Measurements from ENCODE around the gene ENG. TPM values are rescaled to one million over a fixed set of nuclear protein-coding genes. Genes with fewer than 3 reads are reported as not detected.

Gene ENG
- total RNA-seq, 3 donors from 2014 or later (not counting 1 experiment from before 2014, with no cell fraction given), result 8.5 to 13.6 (median 12.3) TPM

DNA sequence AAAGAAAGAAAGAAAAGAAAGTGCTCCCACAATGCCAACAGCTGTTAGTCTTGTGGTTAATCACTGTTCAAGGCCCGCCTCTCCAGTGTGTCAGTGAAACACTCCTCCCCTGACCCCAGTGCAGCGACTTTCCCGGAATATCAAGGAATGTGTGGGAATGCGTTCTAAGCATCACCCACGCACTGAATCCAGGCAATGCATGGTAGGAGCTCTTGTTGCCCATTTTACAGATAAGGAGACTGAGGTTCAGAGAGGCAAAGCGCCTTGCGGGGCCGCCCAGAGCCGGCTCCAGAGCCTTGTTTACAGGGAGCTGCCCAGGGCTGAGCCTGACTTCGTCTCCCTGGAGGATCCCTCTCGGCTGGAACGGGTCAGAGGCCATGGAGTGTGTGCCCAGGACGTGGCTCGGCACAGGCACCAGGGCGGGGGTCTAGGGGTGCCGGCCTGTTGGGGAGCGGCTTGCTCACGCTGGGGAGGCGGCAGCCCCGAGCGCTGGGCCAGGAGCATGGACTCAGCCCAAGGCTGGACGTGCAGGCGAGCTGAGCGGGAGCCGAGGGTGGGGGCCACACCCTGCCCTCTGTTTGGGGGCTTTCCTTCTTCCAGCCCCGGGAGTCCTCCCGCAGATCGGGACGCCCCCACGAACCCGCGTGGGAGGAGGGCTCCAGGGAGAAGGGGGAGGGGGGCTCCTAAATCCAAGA is 44.1 kb upstream of the ENG start:
- Mint-ChIP-seq H3K27me3 (ENCODE audit: low read depth in 2 of 2) (no peaks in the 10 kb centered on the region), H3K9me3 (no peaks in the 10 kb centered on the region), H3K27ac (peak overlapping the region; percentile 53 to 86), H3K4me3 (peak overlapping the region; percentile 93), H3K4me1 (peaks cover 27 to 59% of the 10 kb centered on the region in 2 donors), H3K36me3 (peaks cover 7% of the 10 kb centered on the region)
- intact Hi-C loops (cut with micrococcal nuclease), result no loop called here
- Histone ChIP-seq H3K4me1 (ENCODE audit: control insufficient read depth, insufficient read depth, low read length) (peaks cover 70% of the 10 kb centered on the region), H3K27ac (ENCODE audit: low read length) (peak overlapping the region; percentile 53), H3K27me3 (ENCODE audit: control insufficient read depth, insufficient read depth, low read length) (no peaks in the 10 kb centered on the region), H3K4me3 (ENCODE audit: low read length) (peak overlapping the region; percentile 95), H3K36me3 (ENCODE audit: control insufficient read depth, insufficient read depth, low read length) (peaks cover 30% of the 10 kb centered on the region), H3K9me3 (ENCODE audit: control insufficient read depth, insufficient read depth, low read length) (peaks cover 5% of the 10 kb centered on the region)
- 30% methylated on average over 32 of the region's 32 CpGs for WGBS (ENCODE audit: insufficient coverage)
- DNase-seq (peak in 1 of 2 donors; percentile 43), ATAC-seq (peak in 2 of 3 donors; percentile 7 to 19)
- TF ChIP-seq, protein P1, sequence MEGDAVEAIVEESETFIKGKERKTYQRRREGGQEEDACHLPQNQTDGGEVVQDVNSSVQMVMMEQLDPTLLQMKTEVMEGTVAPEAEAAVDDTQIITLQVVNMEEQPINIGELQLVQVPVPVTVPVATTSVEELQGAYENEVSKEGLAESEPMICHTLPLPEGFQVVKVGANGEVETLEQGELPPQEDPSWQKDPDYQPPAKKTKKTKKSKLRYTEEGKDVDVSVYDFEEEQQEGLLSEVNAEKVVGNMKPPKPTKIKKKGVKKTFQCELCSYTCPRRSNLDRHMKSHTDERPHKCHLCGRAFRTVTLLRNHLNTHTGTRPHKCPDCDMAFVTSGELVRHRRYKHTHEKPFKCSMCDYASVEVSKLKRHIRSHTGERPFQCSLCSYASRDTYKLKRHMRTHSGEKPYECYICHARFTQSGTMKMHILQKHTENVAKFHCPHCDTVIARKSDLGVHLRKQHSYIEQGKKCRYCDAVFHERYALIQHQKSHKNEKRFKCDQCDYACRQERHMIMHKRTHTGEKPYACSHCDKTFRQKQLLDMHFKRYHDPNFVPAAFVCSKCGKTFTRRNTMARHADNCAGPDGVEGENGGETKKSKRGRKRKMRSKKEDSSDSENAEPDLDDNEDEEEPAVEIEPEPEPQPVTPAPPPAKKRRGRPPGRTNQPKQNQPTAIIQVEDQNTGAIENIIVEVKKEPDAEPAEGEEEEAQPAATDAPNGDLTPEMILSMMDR (IDR thresholded peaks at IDR 0.05), result no peak

DNA sequence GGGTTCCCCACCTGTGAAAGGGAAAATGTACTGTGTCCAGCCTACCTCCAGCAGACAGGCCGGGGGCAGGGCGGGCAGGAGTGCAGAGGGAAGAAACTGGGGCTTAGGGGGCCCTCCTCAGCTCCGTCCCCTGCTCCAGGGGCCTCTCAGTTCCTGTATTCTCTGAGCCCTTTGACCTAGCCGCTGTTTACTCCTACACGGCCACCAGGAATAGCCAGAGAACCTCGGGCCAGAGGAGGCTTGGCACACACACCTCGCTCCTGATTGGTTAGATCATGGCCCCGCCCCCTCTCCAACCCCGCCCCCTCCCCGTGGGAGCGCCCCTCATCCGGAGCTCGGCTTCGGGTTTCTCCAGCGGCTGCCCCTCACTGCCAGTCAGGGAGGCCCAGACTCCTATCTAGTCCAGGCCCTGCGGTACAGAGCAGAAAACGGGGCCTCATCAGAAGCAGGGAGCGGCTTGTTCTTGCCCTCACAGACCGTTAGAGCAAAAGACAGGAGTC is 42.8 kb upstream of the ENG start:
- peaks cover 43% of the 10 kb centered on the region for H3K36me3 ChIP-seq (ENCODE audit: control insufficient read depth, insufficient read depth, low read length)
- peaks cover 58% of the 10 kb centered on the region for H3K4me1 ChIP-seq (ENCODE audit: control insufficient read depth, insufficient read depth, low read length)
- DNase-seq, result peak in 1 of 2 donors; percentile 45
- H3K4me3 ChIP-seq (ENCODE audit: low read length), result no peak overlapping the region
- H3K27me3 Mint-ChIP-seq (ENCODE audit: low read depth in 2 of 2), result no peaks in the 10 kb centered on the region
- peak overlapping the region; percentile 66 for H3K4me3 Mint-ChIP-seq
- H3K4me1 Mint-ChIP-seq, result peaks cover 32 to 63% of the 10 kb centered on the region in 2 donors
- intact Hi-C loops (cut with micrococcal nuclease), result no loop called here
- no peaks in the 10 kb centered on the region for H3K9me3 Mint-ChIP-seq
- H3K36me3 Mint-ChIP-seq, result peaks cover 20% of the 10 kb centered on the region
- peaks cover 10% of the 10 kb centered on the region for H3K9me3 ChIP-seq (ENCODE audit: control insufficient read depth, insufficient read depth, low read length)
- 38% methylated on average over 18 of the region's 19 CpGs for WGBS (ENCODE audit: insufficient coverage)
- peak overlapping the region; percentile 15 for H3K27ac ChIP-seq (ENCODE audit: low read length)
- H3K27me3 ChIP-seq (ENCODE audit: control insufficient read depth, insufficient read depth, low read length), result no peaks in the 10 kb centered on the region
- peak in 2 of 3 donors; percentile 27 to 40 for ATAC-seq
- TF ChIP-seq, protein P1 (IDR thresholded peaks at IDR 0.05), result no peak
- H3K27ac Mint-ChIP-seq, result peak overlapping the region; percentile 43 to 63

DNA sequence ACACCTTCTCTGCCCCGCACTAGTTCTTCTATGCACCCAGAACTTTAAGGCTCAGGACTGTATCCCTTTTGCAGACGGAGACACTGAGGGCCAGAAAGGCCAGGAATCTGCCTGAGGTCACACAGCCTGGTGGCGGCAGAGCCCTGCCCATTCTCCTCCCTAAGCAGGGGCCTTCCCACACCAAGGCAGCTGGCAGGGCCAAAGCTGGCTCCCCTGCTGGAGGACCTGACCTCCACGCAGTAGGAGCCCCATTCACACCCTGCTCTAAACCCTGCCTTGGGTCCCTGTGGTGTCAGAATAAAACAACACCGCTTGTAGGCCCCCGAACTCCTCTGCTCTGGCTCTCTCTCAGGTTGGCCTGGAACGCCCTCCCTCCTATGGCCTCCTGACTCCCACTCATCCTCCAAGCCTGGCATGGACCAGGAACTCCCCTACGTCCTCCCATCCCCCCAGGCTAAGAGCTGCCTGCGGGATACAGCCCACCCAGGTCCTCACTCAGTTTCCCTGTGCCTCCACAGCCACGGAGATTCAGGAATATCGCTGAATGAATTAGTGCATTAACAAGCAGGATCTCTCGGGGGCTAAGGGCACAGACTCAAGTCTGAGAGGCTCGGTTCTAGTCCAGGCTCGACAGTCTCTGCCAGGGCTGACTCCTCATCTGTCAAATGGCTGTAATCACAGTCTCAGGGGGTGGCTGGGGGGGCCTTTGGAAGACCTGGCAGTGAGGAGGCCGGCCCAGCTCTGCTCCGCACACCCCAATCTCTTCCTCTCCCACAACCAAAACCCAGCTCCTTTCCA is 42.1 kb upstream of the ENG start:
- Mint-ChIP-seq H3K4me3 (no peak overlapping the region), H3K9me3 (no peaks in the 10 kb centered on the region), H3K36me3 (peaks cover 21% of the 10 kb centered on the region), H3K27me3 (ENCODE audit: low read depth in 2 of 2) (no peaks in the 10 kb centered on the region), H3K4me1 (peaks cover 34 to 62% of the 10 kb centered on the region in 2 donors), H3K27ac (peak overlapping the region; percentile 43 to 63)
- TF ChIP-seq, protein P1 (IDR thresholded peaks at IDR 0.05), result no peak
- DNase-seq (no peak), ATAC-seq (no peak)
- H3K4me3 ChIP-seq (ENCODE audit: low read length), result no peak overlapping the region
- H3K27ac ChIP-seq (ENCODE audit: low read length), result peak overlapping the region; percentile 15
- 90% methylated on average over 16 of the region's 16 CpGs for WGBS (ENCODE audit: insufficient coverage)
- peaks cover 10% of the 10 kb centered on the region for H3K9me3 ChIP-seq (ENCODE audit: control insufficient read depth, insufficient read depth, low read length)
- intact Hi-C loops (cut with micrococcal nuclease), result no loop called here
- peaks cover 52% of the 10 kb centered on the region for H3K4me1 ChIP-seq (ENCODE audit: control insufficient read depth, insufficient read depth, low read length)
- peaks cover 45% of the 10 kb centered on the region for H3K36me3 ChIP-seq (ENCODE audit: control insufficient read depth, insufficient read depth, low read length)
- H3K27me3 ChIP-seq (ENCODE audit: control insufficient read depth, insufficient read depth, low read length), result no peaks in the 10 kb centered on the region

All from natural killer cell (primary cell).